ENCODE results near the gene SCUBE3.
A peak's percentile ranks its signal among the peaks of the same experiment; 100 is the strongest.

Gene SCUBE3

DNA sequence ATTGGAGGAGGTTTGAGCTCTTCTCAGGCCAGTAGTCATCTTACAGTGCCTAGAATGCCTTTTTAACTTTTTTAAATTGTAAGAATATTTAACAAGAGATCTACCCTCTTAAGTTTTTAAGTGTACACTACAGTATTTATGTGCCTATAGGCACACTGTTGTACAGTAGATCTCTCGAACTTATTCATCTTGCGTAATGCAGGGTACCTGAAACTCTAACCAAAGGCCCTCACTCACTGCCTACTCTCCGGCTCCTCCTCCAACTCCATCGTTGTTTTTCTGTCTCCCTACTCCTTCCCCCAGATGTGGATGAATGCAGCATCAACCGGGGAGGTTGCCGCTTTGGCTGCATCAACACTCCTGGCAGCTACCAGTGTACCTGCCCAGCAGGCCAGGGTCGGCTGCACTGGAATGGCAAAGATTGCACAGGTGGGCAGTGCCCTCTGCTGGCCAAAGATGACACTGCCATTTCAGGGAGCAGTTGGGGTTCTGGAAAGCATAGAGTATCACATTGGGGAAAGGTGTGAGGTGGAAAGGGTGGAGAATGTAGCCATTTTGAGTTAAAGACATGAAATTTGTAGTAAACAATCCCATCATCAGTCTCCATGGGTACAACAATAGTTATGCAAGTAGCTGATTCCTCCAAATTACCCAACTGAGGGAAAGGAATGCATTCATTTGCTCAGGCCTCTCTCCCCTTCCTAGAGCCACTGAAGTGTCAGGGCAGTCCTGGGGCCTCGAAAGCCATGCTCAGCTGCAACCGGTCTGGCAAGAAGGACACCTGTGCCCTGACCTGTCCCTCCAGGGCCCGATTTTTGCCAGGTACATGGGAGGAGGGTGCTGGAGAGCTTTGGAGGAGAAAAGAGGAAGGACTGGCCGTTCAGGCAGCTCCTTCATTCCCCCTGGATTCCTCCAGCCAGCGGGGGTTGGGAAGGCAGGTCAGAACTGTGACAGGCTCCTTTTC lies 27.4 kb downstream of the SCUBE3 start:
- no peak for DNase-seq (ENCODE audit: low read depth)

- no peak for DNase-seq (ENCODE audit: low read depth)
Observed at GRCh38 chr6:35242486-35242885, 28.7 kb downstream of the SCUBE3 start.

DNA sequence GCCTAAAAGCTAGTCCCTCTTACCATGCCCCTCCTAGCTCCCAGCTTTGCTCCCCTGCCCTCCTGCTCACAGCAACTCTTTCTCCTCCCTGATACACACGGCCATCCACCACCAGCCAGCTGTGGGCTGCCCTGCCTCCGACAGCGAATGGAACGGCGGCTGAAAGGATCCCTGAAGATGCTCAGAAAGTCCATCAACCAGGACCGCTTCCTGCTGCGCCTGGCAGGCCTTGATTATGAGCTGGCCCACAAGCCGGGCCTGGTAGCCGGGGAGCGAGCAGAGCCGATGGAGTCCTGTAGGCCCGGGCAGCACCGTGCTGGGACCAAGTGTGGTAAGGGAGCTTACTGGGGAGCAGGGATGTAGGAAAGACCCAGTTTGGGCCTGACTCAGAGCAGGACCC lies 29.1 kb downstream of the SCUBE3 start:
- DNase-seq (ENCODE audit: low read depth): no peak

DNA sequence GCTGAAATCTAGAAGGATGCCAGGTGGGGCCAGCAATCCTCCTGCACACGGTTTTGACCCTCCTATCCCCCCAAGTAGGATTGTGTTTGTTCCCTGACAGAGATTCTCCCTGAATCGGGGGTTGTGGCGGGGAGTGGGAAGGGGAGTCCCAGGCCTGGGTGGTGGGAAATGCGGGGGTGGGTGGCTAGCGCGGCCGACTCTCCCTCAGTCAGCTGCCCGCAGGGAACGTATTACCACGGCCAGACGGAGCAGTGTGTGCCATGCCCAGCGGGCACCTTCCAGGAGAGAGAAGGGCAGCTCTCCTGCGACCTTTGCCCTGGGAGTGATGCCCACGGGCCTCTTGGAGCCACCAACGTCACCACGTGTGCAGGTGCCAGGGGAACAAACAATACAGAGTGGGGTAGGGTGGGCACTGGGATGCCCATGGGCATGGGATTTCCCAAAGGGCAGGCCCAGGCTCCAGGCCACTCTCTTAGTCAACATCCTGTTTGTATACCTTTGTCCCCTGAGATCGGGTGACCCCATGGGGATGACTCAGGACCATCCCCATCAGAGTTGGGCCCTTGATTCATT lies 29.7 kb downstream of the SCUBE3 start:
- no peak for DNase-seq (ENCODE audit: low read depth)

DNA sequence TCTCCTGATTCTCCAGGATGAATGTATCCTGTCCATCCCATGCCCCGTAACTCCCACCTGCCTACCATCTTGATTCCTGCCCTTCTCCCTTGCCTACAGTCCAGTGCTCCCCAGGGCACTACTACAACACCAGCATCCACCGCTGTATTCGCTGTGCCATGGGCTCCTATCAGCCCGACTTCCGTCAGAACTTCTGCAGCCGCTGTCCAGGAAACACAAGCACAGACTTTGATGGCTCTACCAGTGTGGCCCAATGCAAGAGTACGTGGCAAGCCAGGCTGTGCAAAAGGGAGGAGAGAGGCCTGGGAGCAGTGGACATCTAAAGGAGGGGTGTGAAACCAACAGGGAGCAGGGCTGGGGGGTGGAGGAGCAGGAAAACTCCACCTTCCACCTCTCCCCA lies 30.8 kb downstream of the SCUBE3 start:
- no peak for DNase-seq (ENCODE audit: low read depth)

DNA sequence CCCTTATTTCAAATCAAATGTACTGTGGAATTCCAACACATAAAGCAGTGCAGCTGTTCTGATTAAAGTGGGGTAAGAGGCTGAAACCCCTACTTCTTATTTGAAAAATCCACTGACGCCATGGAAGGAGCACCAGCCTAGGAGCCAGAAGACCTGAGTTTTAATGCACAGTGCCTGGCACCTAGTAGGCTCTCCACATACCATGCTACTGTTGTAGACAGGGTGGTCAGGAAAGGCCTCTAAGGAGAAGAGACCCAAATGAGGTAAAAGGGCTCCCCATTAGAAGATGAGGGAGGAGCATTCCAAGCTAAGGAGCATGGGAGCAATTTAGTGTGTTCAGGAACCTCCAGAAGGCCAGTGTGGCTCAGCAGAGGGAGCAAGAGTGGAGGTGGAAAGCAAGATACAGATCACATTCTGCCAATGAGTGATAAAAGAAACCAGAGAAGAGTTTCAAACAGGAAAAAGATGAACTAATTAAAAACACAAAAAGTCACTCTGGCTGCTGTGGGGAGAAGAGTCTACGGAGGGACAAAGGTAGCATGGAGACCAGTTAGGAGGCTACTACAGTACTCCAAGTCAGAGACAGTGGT lies 34.0 kb downstream of the SCUBE3 start:
- no peak for DNase-seq (ENCODE audit: low read depth)

GRCh38 chr6:35248300-35248699 lies 34.5 kb downstream of the SCUBE3 start:
- DNase-seq (ENCODE audit: low read depth): no peak

DNA sequence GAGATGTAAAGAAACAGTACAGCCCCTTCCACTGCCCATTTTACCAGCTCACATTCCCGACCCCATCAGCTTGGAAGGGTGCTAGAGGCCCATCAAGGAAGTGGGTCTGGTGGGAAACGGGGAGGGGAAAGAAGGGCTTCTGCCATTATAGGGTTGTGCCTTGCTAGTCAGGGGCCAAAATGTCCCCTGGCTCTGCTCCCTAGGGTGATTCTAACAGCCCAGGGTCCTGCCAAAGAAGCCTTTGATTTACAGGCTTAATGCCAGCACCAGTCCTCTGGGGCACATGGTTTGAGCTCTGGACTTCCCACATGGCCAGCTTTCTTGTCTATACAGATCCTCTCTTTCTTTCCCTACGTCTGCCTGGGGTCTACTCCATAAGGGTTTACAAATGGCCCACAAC lies 35.2 kb downstream of the SCUBE3 start:
- no peak for DNase-seq (ENCODE audit: low read depth)

- DNase-seq (ENCODE audit: low read depth): no peak
Observed at GRCh38 chr6:35251949-35252348, 38.2 kb downstream of the SCUBE3 start.

- DNase-seq (ENCODE audit: low read depth): no peak
Observed at GRCh38 chr6:35253249-35253648, 39.5 kb downstream of the SCUBE3 start.

GRCh38 chr6:35258336-35258735 lies 44.6 kb downstream of the SCUBE3 start:
- no peak for DNase-seq (ENCODE audit: low read depth)

DNA sequence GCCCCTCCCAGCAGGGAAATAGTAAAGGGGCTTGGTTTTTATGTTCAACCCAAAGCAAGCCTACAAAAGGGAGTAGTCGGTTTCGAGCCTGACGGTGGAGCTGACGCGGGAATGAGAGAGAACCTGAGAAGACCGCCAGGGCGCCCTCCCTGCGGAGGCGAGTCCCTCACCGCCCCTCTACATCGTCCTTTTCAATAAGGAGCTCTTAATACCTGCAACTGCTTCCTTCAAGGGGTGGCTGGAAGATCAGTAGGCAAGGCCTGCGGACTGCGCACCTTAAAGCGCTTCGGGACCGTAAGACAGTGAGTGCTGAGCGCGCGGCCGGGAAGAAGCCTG lies 45.1 kb downstream of the SCUBE3 start:
- DNase-seq (ENCODE audit: low read depth): peak; percentile 21

DNA sequence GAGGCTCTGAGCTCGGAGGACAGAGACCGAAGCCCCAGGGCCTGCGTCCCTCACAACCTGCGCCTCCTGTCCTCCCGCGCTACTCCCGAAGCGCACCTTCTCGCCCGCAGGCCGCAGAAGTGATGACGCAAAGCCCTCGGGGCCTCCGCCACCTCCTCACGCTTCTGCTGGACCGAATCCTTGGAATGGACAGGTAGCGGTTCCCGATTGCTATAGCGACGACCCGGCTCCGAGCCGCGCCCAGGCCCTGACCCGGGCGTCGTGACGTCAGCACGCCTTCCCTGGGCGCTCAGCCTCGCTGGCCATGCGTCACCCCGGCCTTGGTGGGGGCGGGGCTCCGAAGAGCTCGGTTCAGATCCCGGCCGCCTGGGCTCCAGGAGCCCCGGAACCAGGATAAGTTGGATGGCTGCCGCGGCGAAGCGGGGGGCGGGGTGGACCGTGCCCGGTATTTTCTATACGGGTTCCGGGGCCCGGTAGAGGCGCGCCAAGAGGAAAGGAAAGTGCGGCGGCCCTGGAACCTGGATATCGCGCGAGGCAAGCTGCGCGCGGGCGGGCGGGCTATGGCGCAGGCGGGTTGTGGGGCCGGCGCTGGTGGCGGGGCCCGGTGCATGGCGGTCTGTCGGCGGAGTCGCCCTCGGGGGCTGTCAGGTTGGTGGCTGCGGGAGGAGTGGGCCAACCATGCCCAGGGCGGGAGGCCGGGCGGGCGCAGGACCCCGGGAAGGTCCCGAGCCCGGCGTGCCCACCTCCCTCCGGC lies 45.6 kb downstream of the SCUBE3 start, which contains the start of gene ZNF76:
ZNF76 (plus strand) TSS at position 542 of the 754 bp plus-strand sequence. CDS start 21,417 bp downstream, outside the sequence.
- DNase-seq (ENCODE audit: low read depth): peak; percentile 95

DNA sequence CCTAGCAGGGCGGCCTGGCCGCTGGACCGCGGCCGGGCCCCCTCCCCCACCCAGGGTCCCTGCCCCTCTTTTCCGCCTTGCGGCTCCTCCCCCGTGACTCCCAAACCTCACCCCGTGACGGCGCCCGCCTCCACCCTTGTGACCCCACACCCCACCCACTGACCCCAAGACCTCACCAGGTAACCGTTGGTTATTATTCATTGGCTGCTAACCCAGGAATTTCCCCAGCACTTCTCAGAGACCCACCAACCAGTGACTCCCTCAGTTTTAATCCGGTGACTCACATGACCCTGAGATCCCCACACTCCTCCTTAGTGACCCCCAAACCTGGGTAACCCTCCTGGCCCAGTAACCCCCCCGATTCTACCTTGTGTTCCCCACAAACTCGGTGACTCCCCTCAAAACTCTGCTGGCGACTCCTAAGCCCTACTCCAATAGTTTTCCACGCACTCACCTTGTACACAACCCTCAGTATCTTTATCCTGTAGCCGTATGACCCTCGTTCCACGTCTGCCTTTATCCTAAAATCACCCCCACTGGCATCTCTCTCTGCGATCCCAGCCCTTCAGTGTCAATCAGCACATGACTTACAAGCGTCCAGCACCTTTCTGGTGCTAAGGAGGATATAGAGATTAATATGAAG lies 46.3 kb downstream of the SCUBE3 start:
- DNase-seq (ENCODE audit: low read depth): peak; percentile 18

GRCh38 chr6:35260591-35261570 lies 47.1 kb downstream of the SCUBE3 start:
- no peak for DNase-seq (ENCODE audit: low read depth)

DNA sequence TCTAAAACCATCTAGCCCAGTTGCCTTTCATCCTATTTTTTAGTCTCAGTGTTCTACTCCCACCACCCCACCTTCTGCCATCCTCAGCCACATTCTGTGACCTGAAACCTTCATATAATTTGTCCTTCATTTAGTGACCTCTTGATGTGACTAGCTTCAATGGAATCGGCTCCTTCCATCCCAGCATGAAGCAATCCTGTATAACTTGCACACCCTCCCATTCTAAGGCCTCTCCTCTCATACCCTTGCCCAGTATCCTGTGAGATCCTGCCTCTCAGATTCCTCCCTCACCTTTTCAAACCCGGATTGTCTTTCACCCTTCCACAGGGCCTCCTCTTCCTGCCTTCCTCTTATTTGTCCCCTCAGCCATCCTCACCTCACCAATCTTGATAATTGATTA lies 48.8 kb downstream of the SCUBE3 start:
- DNase-seq (ENCODE audit: low read depth): no peak

- no peak for DNase-seq (ENCODE audit: low read depth)
Observed at GRCh38 chr6:35264550-35265274, 51.0 kb downstream of the SCUBE3 start.

GRCh38 chr6:35265523-35265922 lies 51.8 kb downstream of the SCUBE3 start:
- no peak for DNase-seq (ENCODE audit: low read depth)

- DNase-seq (ENCODE audit: low read depth): no peak
Observed at GRCh38 chr6:35267446-35267845, 53.7 kb downstream of the SCUBE3 start.

DNA sequence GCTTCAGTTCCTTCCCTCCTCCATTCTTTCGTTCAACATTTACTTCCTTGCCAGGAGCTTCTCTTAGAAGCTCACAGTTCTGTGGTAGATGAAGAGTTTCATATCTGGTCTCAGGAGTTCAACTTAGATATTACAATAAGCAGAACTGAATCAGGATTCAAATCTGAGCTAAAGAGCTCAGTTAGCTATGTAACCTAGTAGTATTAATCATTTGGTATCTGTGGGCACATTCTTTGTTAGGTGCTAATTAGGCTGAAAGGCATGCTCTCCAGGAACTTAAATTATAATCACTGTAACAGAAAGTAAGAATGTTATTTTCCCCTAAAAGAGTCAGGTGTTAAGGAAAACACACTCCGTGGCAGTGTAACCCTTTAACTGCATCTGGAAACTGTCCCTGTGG lies 54.1 kb downstream of the SCUBE3 start:
- no peak for DNase-seq (ENCODE audit: low read depth)
